ENCODE results near the gene TSHB.

The TSHB gene

GRCh38 chr1:115063228-115063901, 33.7 kb downstream of the TSHB start:
- DNase-seq (ENCODE audit: extremely low spot score), result no peak
- no peak for TF ChIP-seq CTCF (IDR thresholded peaks at IDR 0.05; ENCODE audit: control extremely low read depth, extremely low read depth, low read depth, missing control alignments)
- CTCF ChIA-PET, result interaction anchor here (3.0 kb wide), 1 partner anchor 10 kb away, joined by 24 read pairs; no protein-coding TSS in a partner anchor
- POLR2A ChIA-PET, result no interaction called here

GRCh38 chr1:115064461-115064860, 34.8 kb downstream of the TSHB start:
- POLR2A ChIA-PET, result no interaction called here
- no peak for TF ChIP-seq CTCF (IDR thresholded peaks at IDR 0.05; ENCODE audit: control extremely low read depth, extremely low read depth, low read depth, missing control alignments)
- CTCF ChIA-PET, result interaction anchor here (1.7 to 3.0 kb wide), 2 partner anchors 11 to 21 kb away, joined by 4 to 24 read pairs; no protein-coding TSS in a partner anchor
- no peak for DNase-seq (ENCODE audit: extremely low spot score)

GRCh38 chr1:115065021-115065420, 35.4 kb downstream of the TSHB start:
- DNase-seq (ENCODE audit: extremely low spot score), result no peak
- no peak for TF ChIP-seq CTCF (IDR thresholded peaks at IDR 0.05; ENCODE audit: control extremely low read depth, extremely low read depth, low read depth, missing control alignments)
- ChIA-PET CTCF (interaction anchor here (1.7 to 3.0 kb wide), 2 partner anchors 12 to 21 kb away, joined by 4 to 24 read pairs; no protein-coding TSS in a partner anchor), POLR2A (no interaction called here)

GRCh38 chr1:115067161-115067859, 37.7 kb downstream of the TSHB start:
- CTCF ChIA-PET, result interaction anchor here (1.0 to 2.3 kb wide), 4 partner anchors 10 to 45 kb away, joined by 4 to 8 read pairs (median 4); no protein-coding TSS in a partner anchor

GRCh38 chr1:115068826-115069585, 39.4 kb downstream of the TSHB start:
- DNase-seq (ENCODE audit: extremely low spot score), result no peak
- ChIA-PET CTCF (no interaction called here), POLR2A (no interaction called here)
- TF ChIP-seq CTCF (IDR thresholded peaks at IDR 0.05; ENCODE audit: control extremely low read depth, extremely low read depth, low read depth, missing control alignments), result no peak

More at GRCh38 chr1:115067161-115067859, 37.7 kb downstream of the TSHB start:
- no peak for DNase-seq (ENCODE audit: extremely low spot score)
- no peak for TF ChIP-seq CTCF (IDR thresholded peaks at IDR 0.05; ENCODE audit: control extremely low read depth, extremely low read depth, low read depth, missing control alignments)
- POLR2A ChIA-PET, result no interaction called here

- DNase-seq (ENCODE audit: extremely low spot score), result no peak
- POLR2A ChIA-PET, result no interaction called here
- TF ChIP-seq CTCF (IDR thresholded peaks at IDR 0.05; ENCODE audit: control extremely low read depth, extremely low read depth, low read depth, missing control alignments), result no peak
- CTCF ChIA-PET, result interaction anchor here (3.4 kb wide), 1 partner anchor 17 kb away, joined by 15 read pairs; no protein-coding TSS in a partner anchor
These were observed 40.2 kb downstream of the TSHB start for GRCh38 chr1:115069659-115070308.
